A673 (cell line): ENCODE results near the gene TEX261. TPM values are rescaled to one million over a fixed set of nuclear protein-coding genes. Genes with fewer than 3 reads are reported as not detected.

ENCODE experiments used
- BruUV-seq: library from RNA; stranded (reverse); fragments of 400-500 nt; replicated peaks from 2 replicates; lab custom pipeline; 2021; lab: Mats Ljungman, UMichigan
- CTCF ChIA-PET: fragments of 300-600 bp; sonication (Branson Sonifier 250); formaldehyde crosslinking; loops from one replicate; lab custom pipeline; 2022; ENCODE audit warnings: antibody characterized with exemption; lab: Charles Lee
- POLR2A ChIA-PET: fragments of 300-600 bp; sonication (Branson Sonifier 250); formaldehyde crosslinking; loops from one replicate; lab custom pipeline; 2022; ENCODE audit warnings: antibody characterized with exemption; ENCODE audit not compliant: low non-redundant PET; lab: Charles Lee
- DNase-seq: peaks from one replicate; pipeline ENCODE4 v3.0.0-alpha.2; 2015; ENCODE audit warnings: low spot score
- H3K27ac ChIP-seq: fragments of 200-600 bp; sonication (generic); 2 replicates; pipeline ENCODE4 v1.5.1; 2016; ENCODE audit warnings: mixed run types, low read depth, mild to moderate bottlenecking, mixed read lengths, antibody characterized with exemption, low read length; ENCODE audit not compliant: poor library complexity, severe bottlenecking
- H3K27me3 ChIP-seq: fragments of 200-600 bp; sonication (generic); replicated peaks from 2 replicates; pipeline ENCODE4 v1.6.1; 2017; ENCODE audit warnings: mixed run types, low read depth, mild to moderate bottlenecking, mixed read lengths, antibody characterized with exemption, low read length; ENCODE audit not compliant: insufficient read depth, poor library complexity
- H3K36me3 ChIP-seq: fragments of 200-600 bp; sonication (generic); 2 replicates; pipeline ENCODE4 v1.6.1; 2016; ENCODE audit warnings: mixed run types, mild to moderate bottlenecking, mixed read lengths, antibody characterized with exemption, low read length; ENCODE audit not compliant: insufficient read depth, poor library complexity, severe bottlenecking
- H3K4me1 ChIP-seq: fragments of 200-600 bp; sonication (generic); 2 replicates; pipeline ENCODE4 v1.6.1; 2017; ENCODE audit warnings: mixed run types, mild to moderate bottlenecking, mixed read lengths, antibody characterized with exemption, low read length; ENCODE audit not compliant: insufficient read depth, poor library complexity, severe bottlenecking
- H3K4me3 ChIP-seq: fragments of 200-600 bp; sonication (generic); 2 replicates; pipeline ENCODE4 v1.5.1; 2016; ENCODE audit warnings: low read depth, mixed run types, mild to moderate bottlenecking, mixed read lengths, low read length; ENCODE audit not compliant: poor library complexity, severe bottlenecking
- H3K9me3 ChIP-seq: fragments of 200-600 bp; sonication (generic); 2 replicates; pipeline ENCODE4 v1.6.1; 2016; ENCODE audit warnings: mixed run types, low read depth, mild to moderate bottlenecking, mixed read lengths, antibody characterized with exemption, low read length; ENCODE audit not compliant: poor library complexity, severe bottlenecking
- EZH2 ChIP-seq: fragments of 200-600 bp; sonication (generic); IDR thresholded peaks from 2 replicates; pipeline ENCODE4 v1.6.1; 2017; ENCODE audit warnings: borderline replicate concordance, low read depth, mild to moderate bottlenecking, mixed read lengths, antibody characterized with exemption, low read length; ENCODE audit not compliant: poor library complexity, severe bottlenecking
- intact Hi-C: fragments of 100-400 bp; cut with micrococcal nuclease; formaldehyde crosslinking; loops from one replicate; pipeline ENCODE4 v1.10.0; 2022; ENCODE audit not compliant: unreplicated experiment
- total RNA-seq: library from RNA; stranded (reverse); gene quantifications from 2 replicates; pipeline ENCODE4 v1.2.3, GENCODE V29; 2021
- TF ChIP-seq, protein P1 (sequence below): fragments of 300-800, 200-600 bp; sonication (generic); conservative IDR thresholded peaks from 2 replicates; pipeline ENCODE4 v1.5.1; 2017; ENCODE audit warnings: low read depth, mild to moderate bottlenecking, antibody characterized with exemption, low read length, moderate library complexity, mixed read lengths

The TEX261 gene
- total RNA-seq, 1 experiment from 2014 or later = 60.9 TPM

- no peak for TF ChIP-seq EZH2
- TF ChIP-seq, protein P1, sequence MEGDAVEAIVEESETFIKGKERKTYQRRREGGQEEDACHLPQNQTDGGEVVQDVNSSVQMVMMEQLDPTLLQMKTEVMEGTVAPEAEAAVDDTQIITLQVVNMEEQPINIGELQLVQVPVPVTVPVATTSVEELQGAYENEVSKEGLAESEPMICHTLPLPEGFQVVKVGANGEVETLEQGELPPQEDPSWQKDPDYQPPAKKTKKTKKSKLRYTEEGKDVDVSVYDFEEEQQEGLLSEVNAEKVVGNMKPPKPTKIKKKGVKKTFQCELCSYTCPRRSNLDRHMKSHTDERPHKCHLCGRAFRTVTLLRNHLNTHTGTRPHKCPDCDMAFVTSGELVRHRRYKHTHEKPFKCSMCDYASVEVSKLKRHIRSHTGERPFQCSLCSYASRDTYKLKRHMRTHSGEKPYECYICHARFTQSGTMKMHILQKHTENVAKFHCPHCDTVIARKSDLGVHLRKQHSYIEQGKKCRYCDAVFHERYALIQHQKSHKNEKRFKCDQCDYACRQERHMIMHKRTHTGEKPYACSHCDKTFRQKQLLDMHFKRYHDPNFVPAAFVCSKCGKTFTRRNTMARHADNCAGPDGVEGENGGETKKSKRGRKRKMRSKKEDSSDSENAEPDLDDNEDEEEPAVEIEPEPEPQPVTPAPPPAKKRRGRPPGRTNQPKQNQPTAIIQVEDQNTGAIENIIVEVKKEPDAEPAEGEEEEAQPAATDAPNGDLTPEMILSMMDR = no peak
- intact Hi-C loops = loop anchor here (2.0 to 5.0 kb wide), 2 partner anchors 86 to 292 kb away; no protein-coding TSS in a partner anchor
- POLR2A ChIA-PET = no interaction called here
These were observed 45.6 kb downstream of the TEX261 start for GRCh38 chr2:70949086-70949485.

GRCh38 chr2:70948337-70949003, 46.2 kb downstream of the TEX261 start:
- Histone ChIP-seq H3K27ac (no peak overlapping the region), H3K4me1 (no peaks in the 10 kb centered on the region), H3K4me3 (peak overlapping the region; percentile 4), H3K36me3 (no peaks in the 10 kb centered on the region), H3K9me3 (no peaks in the 10 kb centered on the region), H3K27me3 (no peaks in the 10 kb centered on the region)
- ChIA-PET POLR2A (no interaction called here), CTCF (interaction anchor here (0.5 to 1.9 kb wide), 12 partner anchors 11 to 644 kb away, joined by 3 to 24 read pairs (median 3); partner anchors contain the start of gene FIGLA)
- BruUV-seq = no TSS peak
- intact Hi-C loops = loop anchor here (1.0 to 5.0 kb wide), 3 partner anchors 86 to 291 kb away; no protein-coding TSS in a partner anchor
- peak; percentile 86 for DNase-seq
- TF ChIP-seq, protein P1 = peak; percentile 92
- no peak for TF ChIP-seq EZH2

More at GRCh38 chr2:70949086-70949485, 45.6 kb downstream of the TEX261 start:
- no peaks in the 10 kb centered on the region for H3K4me1 ChIP-seq
- CTCF ChIA-PET = interaction anchor here (0.8 to 1.9 kb wide), 8 partner anchors 17 to 645 kb away, joined by 3 to 24 read pairs (median 4); partner anchors contain the start of gene FIGLA
- no peak for DNase-seq
- H3K9me3 ChIP-seq = no peaks in the 10 kb centered on the region
- H3K36me3 ChIP-seq = no peaks in the 10 kb centered on the region
- no TSS peak for BruUV-seq
- no peak overlapping the region for H3K27ac ChIP-seq
- no peaks in the 10 kb centered on the region for H3K27me3 ChIP-seq
- H3K4me3 ChIP-seq = no peak overlapping the region

GRCh38 chr2:70947556-70948184, 47.0 kb downstream of the TEX261 start:
- Histone ChIP-seq H3K4me1 (no peaks in the 10 kb centered on the region), H3K27ac (no peak overlapping the region), H3K27me3 (no peaks in the 10 kb centered on the region), H3K4me3 (no peak overlapping the region), H3K9me3 (no peaks in the 10 kb centered on the region), H3K36me3 (no peaks in the 10 kb centered on the region)
- ChIA-PET CTCF (interaction anchor here (0.5 to 1.9 kb wide), 11 partner anchors 10 to 644 kb away, joined by 3 to 24 read pairs (median 4); partner anchors contain the start of gene FIGLA), POLR2A (no interaction called here)
- TF ChIP-seq, protein P1 = no peak
- TF ChIP-seq EZH2 = no peak
- DNase-seq = no peak
- intact Hi-C loops = loop anchor here (1.0 to 5.0 kb wide), 4 partner anchors 76 to 290 kb away; no protein-coding TSS in a partner anchor
- BruUV-seq = no TSS peak
